HepG2 (cell line): ENCODE data around the gene RNU6-1. TPM values are rescaled to one million over a fixed set of nuclear protein-coding genes. Genes with fewer than 3 reads are reported as not detected.
A peak's percentile ranks its signal among the peaks of the same experiment; 100 is the strongest.

Experiments
- ARNT ChIP-seq: fragments of 450-650 bp; IDR thresholded peaks from 2 replicates; pipeline ENCODE4 v1.6.1; 2017
- BCLAF1 ChIP-seq: fragments of 450-650 bp; IDR thresholded peaks from 2 replicates; pipeline ENCODE4 v1.6.1; 2017; ENCODE audit warnings: mild to moderate bottlenecking
- DNMT3B ChIP-seq: conservative IDR thresholded peaks from 2 replicates; pipeline ENCODE4 v1.6.1; 2016; ENCODE audit warnings: missing biosample characterization, control low read depth
- GLMP ChIP-seq: sonication (generic); formaldehyde crosslinking; IDR thresholded peaks from 2 replicates; pipeline ENCODE4 v1.9.0; 2021; ENCODE audit warnings: missing genetic modification reagents, mild to moderate bottlenecking, borderline replicate concordance
- MEIS1 ChIP-seq: sonication (generic); formaldehyde crosslinking; IDR thresholded peaks from 2 replicates; pipeline ENCODE4 v1.9.0; 2021; ENCODE audit warnings: mild to moderate bottlenecking, missing genetic modification reagents, moderate library complexity, borderline replicate concordance
- PPARG ChIP-seq: conservative IDR thresholded peaks from 2 replicates; pipeline ENCODE4 v1.6.1; 2016; ENCODE audit warnings: missing biosample characterization, missing genetic modification reagents
- SATB2 ChIP-seq: sonication (generic); formaldehyde crosslinking; IDR thresholded peaks from 2 replicates; pipeline ENCODE4 v1.5.0; 2020; ENCODE audit warnings: missing genetic modification reagents
- SMARCC2 ChIP-seq: fragments of 450-650 bp; IDR thresholded peaks from 2 replicates; pipeline ENCODE4 v1.6.1; 2017; ENCODE audit warnings: antibody characterized with exemption, mild to moderate bottlenecking
- SNAPC2 ChIP-seq: sonication (generic); formaldehyde crosslinking; IDR thresholded peaks from 2 replicates; pipeline ENCODE4 v1.8.1; 2022; ENCODE audit warnings: mild to moderate bottlenecking, missing genetic modification reagents
- TAF1 ChIP-seq: sonication (generic); formaldehyde crosslinking; IDR thresholded peaks from 2 replicates; pipeline ENCODE4 v1.4.0; 2020; ENCODE audit warnings: missing genetic modification reagents
- XBP1 ChIP-seq: sonication (generic); formaldehyde crosslinking; IDR thresholded peaks from 2 replicates; pipeline ENCODE4 v1.5.0; 2020; ENCODE audit warnings: missing genetic modification reagents
- ZBTB40 ChIP-seq, 2 experiments: fragments of 450-650 bp in 1 of 2; sonication (generic) in 1 of 2; formaldehyde crosslinking in 1 of 2; IDR thresholded peaks; 2 replicates each; pipeline versions ENCODE4 v1.6.1 to v1.8.0; 2016 to 2022; ENCODE audit warnings: antibody characterized with exemption in 1 of 2, mild to moderate bottlenecking in 1 of 2, missing genetic modification reagents in 1 of 2
- ZKSCAN1 ChIP-seq: fragments of 150-350 bp; IDR thresholded peaks from 2 replicates; pipeline ENCODE4 v1.6.1; 2014; ENCODE audit warnings: low read length
- ZNF180 ChIP-seq: sonication (generic); formaldehyde crosslinking; IDR thresholded peaks from 2 replicates; pipeline ENCODE4 v1.4.0; 2020; ENCODE audit warnings: low read depth, missing genetic modification reagents, borderline replicate concordance
- ZNF225 ChIP-seq: sonication (generic); formaldehyde crosslinking; IDR thresholded peaks from 2 replicates; pipeline ENCODE4 v1.4.0; 2020; ENCODE audit warnings: mild to moderate bottlenecking, missing genetic modification reagents
- ZNF614 ChIP-seq: IDR thresholded peaks from 2 replicates; pipeline ENCODE4 v1.6.1; 2018; ENCODE audit warnings: missing biosample characterization, missing genetic modification reagents, inconsistent platforms, borderline replicate concordance
- polyA plus RNA-seq, 8 experiments: library from polyadenylated mRNA; depleted of rRNA in 3 of 8; stranded (reverse) in 7 of 8; unstranded in 1 of 8; fragments of >200 nt; fragmentation: Illumina TruSeq in 4 of 8; extraction: Trizol in 4 of 8; gene quantifications; 2 replicates each; pipeline versions ENCODE4 v1.2.1 to v1.2.3, GENCODE V29; 2011 to 2016; ENCODE audit warnings: low read depth in 4 of 8, missing spikeins in 1 of 8, mixed read lengths in 1 of 8; ENCODE audit not compliant: insufficient read depth in 1 of 8
- total RNA-seq, 5 experiments: library from RNA; depleted of rRNA; stranded (reverse); fragments of >200 nt; fragmentation: Illumina TruSeq; extraction: Trizol; gene quantifications; 2 replicates each; pipeline ENCODE4 v1.2.3, GENCODE V29; 2016; ENCODE audit warnings: low read depth in 1 of 5

The RNU6-1 gene
- total and polyA plus RNA-seq, 2 of the 13 experiments (the other 11 are each of a cell fraction or from before 2014, with no cell fraction given): under 0.01 TPM; not detected in 1

- TF ChIP-seq SMARCC2 (no peak), MEIS1 (no peak), TAF1 (CRISPR knock-in tag) (no peak), ZBTB40 (IDR thresholded peaks at IDR 0.05) (no peak), ZBTB40 (CRISPR knock-in tag; IDR thresholded peaks at IDR 0.05) (no peak), PPARG (CRISPR knock-in tag) (no peak), XBP1 (CRISPR knock-in tag) (no peak), ZNF225 (CRISPR knock-in tag) (no peak), BCLAF1 (no peak), ZKSCAN1 (no peak), ZNF614 (peak; percentile 77), GLMP (no peak), SATB2 (CRISPR knock-in tag) (no peak), SNAPC2 (CRISPR knock-in tag) (0 out of 2 replicates have a peak, but pooled peaks have one; percentile 52), ARNT (no peak), DNMT3B (CRISPR knock-in tag) (no peak), ZNF180 (no peak)
Observed at GRCh38 chr15:67843571-67844387, 3.9 kb upstream of the RNU6-1 start (continued).
